Activated naive CD4-positive, alpha-beta T cell treated with anti-CD3 and anti-CD28 coated beads, Interleukin-2, amount 50 U/mL, for 72 hours (primary cell): ENCODE results near the gene MAP2K7. TPM values are rescaled to one million over a fixed set of nuclear protein-coding genes. Genes with fewer than 3 reads are reported as not detected.
"Not testable (repeated sequence)": the region's sequence is repeated elsewhere in the genome, so short reads cannot be mapped to it uniquely, and the experiment has no call there.

Source experiments
- ATAC-seq, 2 donors: fragments of 150-1000 bp; cut with Tn5 transposase; 2 replicates each; pipeline ENCODE4 v1.10.0; 2021; ENCODE audit warnings: mild to moderate bottlenecking in 2 of 2, moderate library complexity in 2 of 2
- DNase-seq, 2 donors: peaks; one replicate each; pipeline ENCODE4 v3.0.0; 2021 to 2022; ENCODE audit warnings: low spot score in 2 of 2
- H3K27ac Mint-ChIP-seq, 2 donors: one replicate each; pipeline ENCODE4 v1.8.0; 2022; ENCODE audit warnings: mild to moderate bottlenecking in 2 of 2, mixed read lengths in 2 of 2
- H3K36me3 Mint-ChIP-seq, 2 donors: one replicate each; pipeline ENCODE4 v1.8.0; 2022; ENCODE audit warnings: mixed read lengths in 2 of 2
- H3K9me3 Mint-ChIP-seq, 2 donors: one replicate each; pipeline ENCODE4 v1.8.0; 2022; ENCODE audit warnings: mixed read lengths in 2 of 2
- total RNA-seq, 2 donors: library from RNA; stranded (reverse); gene quantifications; one replicate each; pipeline ENCODE4 v1.2.3, GENCODE V29; 2022

MAP2K7 gene
- total RNA-seq, 2 donors from 2014 or later: 38.4 to 55.3 TPM

DNA sequence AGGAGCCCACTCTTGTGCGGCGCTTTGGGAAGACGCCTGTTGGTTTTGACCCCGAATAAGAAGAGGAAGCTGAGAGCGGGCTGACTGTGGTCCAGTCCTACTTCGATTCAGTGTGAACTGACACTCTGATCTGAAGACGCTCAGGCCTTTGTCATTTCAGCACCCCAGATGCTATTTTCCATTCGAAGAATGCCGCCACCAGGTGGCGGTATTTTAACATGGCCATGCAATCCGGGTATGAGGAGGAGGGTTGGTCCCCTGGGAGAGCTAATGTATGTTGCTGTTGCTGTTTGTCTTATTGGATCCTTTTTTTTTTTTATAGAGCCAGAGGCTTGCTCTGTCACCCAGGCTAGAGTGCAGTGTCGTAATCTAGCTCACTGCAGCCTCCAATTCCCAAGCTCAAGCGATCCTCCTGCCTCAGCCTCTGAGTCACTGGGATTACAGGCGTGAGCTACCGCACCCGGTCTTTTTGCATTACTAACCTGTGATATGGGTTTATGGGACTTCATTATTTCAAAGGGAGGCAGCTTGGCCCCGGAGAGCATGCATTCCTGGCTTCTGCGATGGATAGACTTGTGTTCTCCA lies 40.6 kb downstream of the MAP2K7 start:
- peak overlapping the region; percentile 97 to 98 for H3K27ac Mint-ChIP-seq
- no peaks in the 10 kb centered on the region for H3K9me3 Mint-ChIP-seq
- ATAC-seq (peak; percentile 47 to 48), DNase-seq (peak; percentile 82 to 88)
- H3K36me3 Mint-ChIP-seq: peaks cover 10 to 20% of the 10 kb centered on the region in 2 donors

GRCh38 chr19:7947939-7948338 lies 44.3 kb downstream of the MAP2K7 start:
- ATAC-seq (no peak), DNase-seq (no peak)
- no peaks in the 10 kb centered on the region for H3K9me3 Mint-ChIP-seq
- H3K27ac Mint-ChIP-seq: no peak overlapping the region
- H3K36me3 Mint-ChIP-seq: peaks cover 0 to 6% of the 10 kb centered on the region in 2 donors

GRCh38 chr19:7953060-7953459 lies 49.4 kb downstream of the MAP2K7 start:
- H3K9me3 Mint-ChIP-seq: no peaks in the 10 kb centered on the region
- ATAC-seq (no peak), DNase-seq (no peak)
- no peaks in the 10 kb centered on the region for H3K36me3 Mint-ChIP-seq
- H3K27ac Mint-ChIP-seq: peak overlapping the region; percentile 50 to 68

GRCh38 chr19:7953576-7953975 lies 49.9 kb downstream of the MAP2K7 start:
- no peak for ATAC-seq
- no peaks in the 10 kb centered on the region for H3K9me3 Mint-ChIP-seq
- no peak for DNase-seq
- no peaks in the 10 kb centered on the region for H3K36me3 Mint-ChIP-seq
- H3K27ac Mint-ChIP-seq: no peak overlapping the region

- DNase-seq (no peak), ATAC-seq (no peak)
- H3K36me3 Mint-ChIP-seq: no peaks in the 10 kb centered on the region
- no peaks in the 10 kb centered on the region for H3K9me3 Mint-ChIP-seq
- H3K27ac Mint-ChIP-seq: no peak overlapping the region
Measured at GRCh38 chr19:7955696-7956095, 52.0 kb downstream of the MAP2K7 start.

GRCh38 chr19:7959211-7959610 lies 55.5 kb downstream of the MAP2K7 start:
- Mint-ChIP-seq H3K9me3 (no peaks in the 10 kb centered on the region), H3K36me3 (no peaks in the 10 kb centered on the region), H3K27ac (no peak overlapping the region)
- no peak for DNase-seq
- no peak for ATAC-seq

GRCh38 chr19:7961082-7961481 lies 57.4 kb downstream of the MAP2K7 start:
- not testable (repeated sequence) for H3K36me3 Mint-ChIP-seq, H3K9me3 Mint-ChIP-seq, ATAC-seq, DNase-seq, H3K27ac Mint-ChIP-seq

DNA sequence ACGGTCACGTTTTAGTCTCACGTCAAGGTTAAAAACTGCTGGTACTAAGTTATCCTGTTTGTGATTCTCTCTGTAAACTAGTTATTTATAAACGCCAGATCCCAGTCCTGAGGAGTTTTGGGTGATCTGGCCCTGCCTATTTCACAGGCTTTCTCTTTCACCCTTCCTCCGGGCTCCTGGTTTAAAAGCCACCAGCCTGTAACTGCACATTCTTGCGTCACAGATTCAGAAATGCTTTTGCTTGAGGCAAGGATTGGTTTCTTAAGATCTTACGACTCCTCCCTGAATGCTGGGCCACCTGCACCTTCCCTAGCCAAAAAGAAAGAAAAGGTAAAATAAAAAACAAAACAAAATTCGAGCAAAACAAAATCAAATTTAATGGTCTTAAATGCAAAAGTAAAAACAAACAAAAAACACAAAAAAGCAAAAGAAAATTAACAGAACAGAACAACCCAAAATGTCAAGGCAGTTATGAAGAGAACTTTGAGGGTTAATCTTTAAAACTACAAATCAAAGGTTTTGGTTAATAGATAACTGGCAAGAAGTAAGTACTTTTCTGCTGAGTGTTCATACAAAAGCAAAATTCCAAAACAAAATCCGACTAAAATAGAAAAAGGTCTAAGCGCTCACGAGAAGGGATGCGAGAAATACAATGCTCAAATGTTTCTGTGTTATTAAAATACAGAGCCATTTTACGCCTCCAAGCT lies 58.4 kb downstream of the MAP2K7 start:
- no peaks in the 10 kb centered on the region for H3K9me3 Mint-ChIP-seq
- H3K36me3 Mint-ChIP-seq: no peaks in the 10 kb centered on the region
- ATAC-seq: no peak
- peak overlapping the region in 1 of 2 donors; percentile 88 for H3K27ac Mint-ChIP-seq
- DNase-seq: no peak

DNA sequence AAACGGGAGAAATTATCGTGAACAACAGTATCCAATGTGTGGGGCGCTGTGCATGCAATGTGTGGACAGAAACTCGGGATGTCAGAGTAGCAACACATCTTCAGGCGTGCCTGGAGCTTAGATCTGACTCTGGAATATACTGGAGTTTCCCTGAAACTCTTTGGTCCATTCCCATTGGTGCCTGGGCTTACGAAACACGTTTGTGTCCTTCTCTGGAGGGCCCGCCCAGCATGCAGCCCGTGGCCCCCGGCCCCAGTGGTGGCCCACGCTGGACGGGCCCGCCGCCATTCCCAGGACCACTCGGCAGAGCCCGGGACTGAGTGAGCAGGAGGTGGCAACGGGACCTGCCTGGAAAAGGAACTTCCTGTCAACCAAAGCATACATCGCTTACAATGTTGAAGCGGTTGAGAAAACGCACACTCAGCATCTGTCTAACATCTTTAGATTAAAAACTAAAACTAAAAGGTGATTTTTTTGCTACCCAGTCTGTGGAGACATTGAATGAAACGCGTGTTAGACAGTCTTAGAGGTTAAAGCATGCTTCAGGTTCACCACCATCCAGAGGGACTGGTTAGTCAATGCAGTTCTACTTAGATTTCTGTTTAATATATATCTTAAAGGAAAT lies 59.1 kb downstream of the MAP2K7 start:
- Mint-ChIP-seq H3K36me3 (peaks cover 0 to 4% of the 10 kb centered on the region in 2 donors), H3K9me3 (no peaks in the 10 kb centered on the region), H3K27ac (peak overlapping the region in 1 of 2 donors; percentile 14)
- no peak for DNase-seq
- ATAC-seq: no peak

GRCh38 chr19:7963566-7963965 lies 59.9 kb downstream of the MAP2K7 start:
- DNase-seq: no peak
- ATAC-seq: no peak
- Mint-ChIP-seq H3K9me3 (no peaks in the 10 kb centered on the region), H3K27ac (no peak overlapping the region), H3K36me3 (peaks cover 0 to 4% of the 10 kb centered on the region in 2 donors)

Other genes with a start within 250 kb of the MAP2K7 start
- gene RETN, start 234.8 kb upstream of the MAP2K7 start, total RNA-seq: not detected
- not detected for gene MCEMP1, start 226.8 kb upstream of the MAP2K7 start, total RNA-seq
- gene TRAPPC5, start 223.0 kb upstream of the MAP2K7 start, total RNA-seq: 10 to 100 TPM; 58.9 to 84.4 TPM
- gene FCER2, start 201.7 kb upstream of the MAP2K7 start, total RNA-seq: under 1 TPM; 0.56 to 0.57 TPM
- not detected for gene CLEC4G, start 171.8 kb upstream of the MAP2K7 start, total RNA-seq
- gene CD209, start 156.3 kb upstream of the MAP2K7 start, total RNA-seq: not detected
- gene CLEC4M, start 140.6 kb upstream of the MAP2K7 start, total RNA-seq: not detected
- 1 to 10 TPM; 4.6 to 7.8 TPM for gene EVI5L, start 73.7 kb upstream of the MAP2K7 start, total RNA-seq
- under 1 TPM; 0.20 to 0.97 TPM for gene PRR36, start 29.5 kb upstream of the MAP2K7 start, total RNA-seq
- gene LRRC8E, start 15.4 kb upstream of the MAP2K7 start, total RNA-seq: not detected
- gene TGFBR3L, start 11.0 kb downstream of the MAP2K7 start, total RNA-seq: 1 to 10 TPM; 3.3 to 5.8 TPM
- 10 to 100 TPM; 16.0 to 22.0 TPM for gene SNAPC2, start 16.5 kb downstream of the MAP2K7 start, total RNA-seq
- under 1 TPM in 1 of 2 donors, not detected in 1; 0.78 TPM for gene CTXN1, start 22.3 kb downstream of the MAP2K7 start, total RNA-seq
- gene TIMM44, start 39.8 kb downstream of the MAP2K7 start, total RNA-seq: 10 to 100 TPM; 66.0 to 99.3 TPM
- 100 to 1,000 TPM; 121 to 146 TPM for gene ELAVL1, start 101.8 kb downstream of the MAP2K7 start, total RNA-seq
- gene CCL25, start 148.9 kb downstream of the MAP2K7 start, total RNA-seq: under 1 TPM in 1 of 2 donors, not detected in 1; 0.56 TPM
- under 1 TPM in 1 of 2 donors, not detected in 1; 0.02 TPM for gene FBN3, start 245.7 kb downstream of the MAP2K7 start, total RNA-seq